ENCODE results near the gene TPST2.

TPST2 gene

DNA sequence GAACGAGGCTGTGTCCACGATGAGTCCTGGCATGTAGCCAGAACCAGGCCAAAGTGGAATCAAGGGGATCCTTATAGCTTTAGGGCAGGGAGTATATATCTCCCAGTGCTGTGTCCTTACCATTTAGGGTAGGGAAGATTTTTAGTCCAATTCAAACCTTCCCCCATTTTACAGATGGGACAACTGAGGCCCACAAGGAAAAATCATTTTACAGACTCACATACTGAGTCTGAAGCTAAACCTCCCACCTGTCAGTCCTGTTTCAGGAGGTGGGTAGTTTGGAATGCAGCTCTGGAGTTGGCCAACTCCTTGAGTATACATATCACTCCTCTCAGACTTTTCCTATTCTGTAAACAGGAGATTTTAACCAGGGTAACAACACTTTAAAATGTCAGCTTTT, 44.5 kb downstream of the TPST2 start:
- TF ChIP-seq, protein P1, sequence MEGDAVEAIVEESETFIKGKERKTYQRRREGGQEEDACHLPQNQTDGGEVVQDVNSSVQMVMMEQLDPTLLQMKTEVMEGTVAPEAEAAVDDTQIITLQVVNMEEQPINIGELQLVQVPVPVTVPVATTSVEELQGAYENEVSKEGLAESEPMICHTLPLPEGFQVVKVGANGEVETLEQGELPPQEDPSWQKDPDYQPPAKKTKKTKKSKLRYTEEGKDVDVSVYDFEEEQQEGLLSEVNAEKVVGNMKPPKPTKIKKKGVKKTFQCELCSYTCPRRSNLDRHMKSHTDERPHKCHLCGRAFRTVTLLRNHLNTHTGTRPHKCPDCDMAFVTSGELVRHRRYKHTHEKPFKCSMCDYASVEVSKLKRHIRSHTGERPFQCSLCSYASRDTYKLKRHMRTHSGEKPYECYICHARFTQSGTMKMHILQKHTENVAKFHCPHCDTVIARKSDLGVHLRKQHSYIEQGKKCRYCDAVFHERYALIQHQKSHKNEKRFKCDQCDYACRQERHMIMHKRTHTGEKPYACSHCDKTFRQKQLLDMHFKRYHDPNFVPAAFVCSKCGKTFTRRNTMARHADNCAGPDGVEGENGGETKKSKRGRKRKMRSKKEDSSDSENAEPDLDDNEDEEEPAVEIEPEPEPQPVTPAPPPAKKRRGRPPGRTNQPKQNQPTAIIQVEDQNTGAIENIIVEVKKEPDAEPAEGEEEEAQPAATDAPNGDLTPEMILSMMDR (conservative IDR thresholded peaks at IDR 0.05), result no peak
- TF ChIP-seq ZFX (IDR thresholded peaks at IDR 0.05), result no peak

DNA sequence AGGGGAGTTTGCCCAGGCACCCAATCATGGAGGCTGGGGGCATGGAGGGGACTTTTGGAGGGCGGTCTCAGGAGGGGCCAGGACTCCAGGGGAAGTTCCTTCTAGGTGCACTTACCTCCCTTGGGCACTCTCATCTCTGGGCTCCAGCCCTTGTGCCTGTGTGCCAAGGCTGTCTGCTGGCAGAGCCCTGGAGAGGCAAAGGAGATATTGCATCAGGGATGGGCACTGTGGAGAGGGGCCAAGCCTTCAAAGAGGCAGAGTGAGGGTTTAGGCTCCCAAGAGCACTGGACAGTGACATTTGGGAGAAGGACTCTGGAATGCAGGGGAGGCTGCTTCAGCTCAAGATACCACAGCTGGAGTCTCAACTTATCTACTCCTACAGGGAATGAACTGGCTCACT, 45.4 kb downstream of the TPST2 start:
- TF ChIP-seq ZFX (IDR thresholded peaks at IDR 0.05), result no peak
- TF ChIP-seq, protein P1 (conservative IDR thresholded peaks at IDR 0.05), result no peak
- no peak overlapping the region for H3K27ac ChIP-seq

More for the DNA sequence above, 44.5 kb downstream of the TPST2 start:
- H3K27ac ChIP-seq, result no peak overlapping the region

DNA sequence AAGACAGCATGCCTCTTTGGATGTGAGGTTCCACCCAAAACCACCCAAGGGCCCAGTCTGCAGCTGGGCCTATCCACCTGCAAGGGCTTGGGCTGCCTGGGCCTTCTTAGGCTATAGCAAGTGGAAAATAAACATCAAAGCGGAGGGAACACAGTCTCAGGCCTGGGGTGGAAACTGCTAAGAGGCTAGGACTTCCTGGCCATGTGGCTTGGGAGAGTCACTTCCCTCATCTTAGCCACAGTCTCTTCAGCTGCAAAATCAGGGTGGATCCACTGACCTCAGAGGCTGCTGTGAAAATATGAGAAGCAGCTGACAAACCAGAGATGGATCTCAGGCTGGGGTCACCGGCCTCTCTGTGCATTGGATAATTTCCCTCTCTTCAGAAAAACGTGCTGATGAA, 47.1 kb downstream of the TPST2 start:
- no peak overlapping the region for H3K27ac ChIP-seq
- TF ChIP-seq ZFX (IDR thresholded peaks at IDR 0.05), result no peak
- TF ChIP-seq, protein P1 (conservative IDR thresholded peaks at IDR 0.05), result no peak

DNA sequence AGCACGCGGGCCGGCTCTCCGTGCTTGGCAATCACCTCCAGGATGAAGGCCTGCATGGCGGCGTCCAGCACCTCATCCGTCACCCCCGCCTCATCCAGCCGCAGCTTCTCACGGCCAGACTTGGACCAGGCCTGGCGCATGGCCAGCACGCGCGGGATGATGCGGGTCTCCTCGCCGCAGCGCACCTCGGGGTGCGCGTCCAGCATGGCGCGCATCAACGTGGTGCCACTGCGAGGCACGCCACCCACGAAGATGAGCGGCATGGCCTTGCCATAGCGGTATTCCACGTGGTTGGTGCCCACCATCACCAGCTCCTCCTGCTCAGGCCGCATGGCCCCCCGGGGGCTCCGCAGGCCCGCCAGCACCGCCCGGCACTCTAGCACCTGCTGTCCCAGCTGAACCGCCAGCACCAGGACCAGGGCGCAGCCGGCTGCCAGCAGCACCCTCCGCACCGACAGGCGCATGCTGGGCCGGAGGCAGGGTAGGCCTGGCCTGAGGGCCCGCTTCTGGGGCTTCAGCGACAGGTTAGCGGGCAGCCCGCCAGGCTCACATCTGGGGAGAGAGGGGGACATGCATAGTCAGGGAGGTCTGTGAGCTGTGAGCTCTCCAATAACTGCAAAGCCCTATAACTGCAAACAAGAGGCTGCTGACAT, 48.6 kb downstream of the TPST2 start:
- H3K27ac ChIP-seq, result no peak overlapping the region
- TF ChIP-seq, protein P1 (conservative IDR thresholded peaks at IDR 0.05), result no peak
- no peak for TF ChIP-seq ZFX (IDR thresholded peaks at IDR 0.05)

DNA sequence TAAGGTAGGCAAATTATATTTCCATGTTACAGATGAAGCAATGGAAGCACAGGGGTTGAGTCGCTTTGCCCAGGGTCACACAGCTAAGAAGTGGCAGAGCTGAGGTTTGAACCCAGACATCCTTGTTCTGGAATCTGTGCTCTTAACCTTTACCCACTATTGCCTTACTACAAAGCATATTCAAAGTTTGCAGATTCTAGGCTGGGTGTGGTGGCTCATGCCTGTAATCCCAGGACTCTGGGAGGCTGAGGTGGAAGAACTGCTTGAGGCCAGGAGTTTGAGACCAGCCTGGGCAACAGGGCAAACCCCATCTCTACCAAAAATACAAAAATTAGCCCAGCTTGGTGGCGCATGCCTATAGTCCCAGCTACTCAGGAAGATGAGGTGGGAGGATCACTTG, 49.8 kb downstream of the TPST2 start:
- no peak overlapping the region for H3K27ac ChIP-seq
- TF ChIP-seq, protein P1 (conservative IDR thresholded peaks at IDR 0.05), result no peak
- no peak for TF ChIP-seq ZFX (IDR thresholded peaks at IDR 0.05)

DNA sequence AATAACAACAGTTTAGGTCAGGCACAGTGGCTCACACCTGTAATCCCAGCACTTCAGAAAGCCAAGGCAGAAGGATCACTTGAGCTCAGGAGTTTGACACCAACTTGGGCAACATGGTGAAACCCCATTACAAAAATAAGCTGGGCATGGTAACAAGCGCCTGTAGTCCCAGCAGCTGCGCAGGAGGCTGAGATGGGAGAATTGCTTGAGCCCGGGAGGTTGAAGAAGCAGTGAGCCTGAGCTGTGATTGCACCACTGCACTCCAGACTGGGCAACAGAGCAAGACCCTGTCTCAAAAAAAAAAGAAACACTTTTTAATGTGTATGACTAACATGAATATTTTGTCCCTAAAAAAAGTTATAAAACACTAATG, 53.2 kb downstream of the TPST2 start:
- H3K27ac ChIP-seq, result no peak overlapping the region
- TF ChIP-seq, protein P1 (conservative IDR thresholded peaks at IDR 0.05), result no peak
- TF ChIP-seq ZFX (IDR thresholded peaks at IDR 0.05), result no peak

DNA sequence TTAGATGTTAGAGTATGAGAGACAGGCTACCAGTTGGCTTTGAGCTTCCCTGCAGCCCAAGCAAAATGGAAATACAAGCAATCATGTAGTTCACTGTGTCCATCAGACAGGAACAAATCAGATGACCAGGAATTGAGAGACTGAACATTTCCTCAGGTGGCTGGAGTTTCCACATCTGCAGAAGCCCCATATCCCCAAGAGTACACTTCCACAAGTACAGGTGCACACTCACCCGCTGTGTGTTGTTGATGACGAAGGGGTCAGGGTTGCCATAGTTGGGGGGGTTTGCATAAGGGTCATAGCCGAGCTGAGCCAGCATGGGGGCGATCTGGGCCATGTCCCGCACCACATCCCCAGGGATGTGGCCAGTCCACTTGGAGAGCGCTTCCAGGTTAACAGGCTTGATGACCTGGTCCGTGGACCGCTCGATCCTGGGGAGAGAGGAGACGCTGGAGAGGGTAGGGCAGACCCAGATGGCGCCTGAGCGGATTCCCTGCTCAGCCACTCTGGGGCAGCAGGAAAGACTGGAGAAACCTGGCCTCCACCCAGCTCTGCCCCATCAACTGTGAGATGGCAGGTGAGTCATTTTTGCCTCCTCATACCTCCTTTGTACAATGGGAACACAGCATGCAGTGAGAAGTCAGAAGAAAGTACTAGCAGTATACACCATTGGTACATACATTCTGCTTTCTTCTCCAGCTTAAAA, 53.7 kb downstream of the TPST2 start:
- no peak overlapping the region for H3K27ac ChIP-seq
- no peak for TF ChIP-seq ZFX (IDR thresholded peaks at IDR 0.05)
- TF ChIP-seq, protein P1 (conservative IDR thresholded peaks at IDR 0.05), result no peak

Measured in C4-2B (cell line).